Caco-2 (cell line): ENCODE measurements around the gene CX3CR1. TPM values are rescaled to one million over a fixed set of nuclear protein-coding genes. Genes with fewer than 3 reads are reported as not detected.

Source experiments
- BruUV-seq: library from RNA; stranded (reverse); fragments of 400-500 nt; replicated peaks from 2 replicates; lab custom pipeline; 2021; lab: Mats Ljungman, UMichigan
- CTCF ChIA-PET: fragments of 300-600 bp; sonication (Branson Sonifier 250); formaldehyde crosslinking; loops from one replicate; lab custom pipeline; 2022; ENCODE audit warnings: antibody characterized with exemption; lab: Charles Lee
- POLR2A ChIA-PET: fragments of 300-600 bp; sonication (Branson Sonifier 250); formaldehyde crosslinking; loops from one replicate; lab custom pipeline; 2022; ENCODE audit warnings: antibody characterized with exemption; lab: Charles Lee
- DNase-seq, 2 experiments: peaks; one replicate each; pipeline versions ENCODE4 v3.0.0 to v3.0.0-alpha.2; 2020 to 2022
- H3K27me3 ChIP-seq: replicated peaks from 2 replicates; pipeline ENCODE4 v1.6.0; 2011; ENCODE audit warnings: low read length; ENCODE audit not compliant: control insufficient read depth, insufficient read depth
- H3K36me3 ChIP-seq: 2 replicates; pipeline ENCODE4 v1.5.1; 2011; ENCODE audit warnings: low read length; ENCODE audit not compliant: control insufficient read depth, insufficient read depth
- H3K4me1 ChIP-seq: fragments of 250-450 bp; sonication (Bioruptor Pico); 2 replicates; pipeline ENCODE4 v1.5.1; 2020; ENCODE audit warnings: mild to moderate bottlenecking
- H3K4me3 ChIP-seq: 2 replicates; pipeline ENCODE4 v1.5.1; 2011; ENCODE audit warnings: low read depth, mild to moderate bottlenecking, control low read depth, low read length
- H3K9me3 ChIP-seq: fragments of 250-450 bp; sonication (Bioruptor Pico); 2 replicates; pipeline ENCODE4 v1.5.1; 2020; ENCODE audit warnings: mild to moderate bottlenecking, moderate library complexity
- H3K27ac Mint-ChIP-seq: one replicate; pipeline ENCODE4 v1.8.0; 2022; ENCODE audit warnings: mixed read lengths; ENCODE audit not compliant: unreplicated experiment
- H3K27me3 Mint-ChIP-seq: one replicate; pipeline ENCODE4 v1.8.0; 2022; ENCODE audit warnings: mixed read lengths; ENCODE audit not compliant: insufficient read depth, unreplicated experiment
- H3K36me3 Mint-ChIP-seq: one replicate; pipeline ENCODE4 v1.8.0; 2022; ENCODE audit warnings: mild to moderate bottlenecking, mixed read lengths; ENCODE audit not compliant: insufficient read depth, unreplicated experiment
- H3K4me1 Mint-ChIP-seq: one replicate; pipeline ENCODE4 v1.8.0; 2022; ENCODE audit warnings: low read depth, mixed read lengths; ENCODE audit not compliant: unreplicated experiment
- H3K4me3 Mint-ChIP-seq: one replicate; pipeline ENCODE4 v1.8.0; 2022; ENCODE audit warnings: mild to moderate bottlenecking, moderate library complexity, mixed read lengths; ENCODE audit not compliant: unreplicated experiment
- H3K9me3 Mint-ChIP-seq: one replicate; pipeline ENCODE4 v1.8.0; 2022; ENCODE audit warnings: mixed read lengths; ENCODE audit not compliant: unreplicated experiment
- CTCF ChIP-seq, 2 experiments: fragments of 200-600 bp in 1 of 2; IDR thresholded peaks; 1 replicate in 1 of 2; 2 replicates in 1 of 2; pipeline versions ENCODE4 v1.5.1 to v1.8.0; 2011 to 2022; ENCODE audit warnings: antibody characterized with exemption in 1 of 2, control low read depth in 1 of 2, inconsistent platforms in 1 of 2, low read depth in 1 of 2, low read length in 1 of 2, mild to moderate bottlenecking in 1 of 2, moderate library complexity in 1 of 2; ENCODE audit not compliant: insufficient read depth in 1 of 2, severe bottlenecking in 1 of 2, unreplicated experiment in 1 of 2
- intact Hi-C: fragments of 100-400 bp; cut with micrococcal nuclease; formaldehyde crosslinking; loops from one replicate; pipeline ENCODE4 v1.10.0; 2022; ENCODE audit not compliant: unreplicated experiment
- total RNA-seq: library from RNA; stranded (reverse); gene quantifications from 2 replicates; pipeline ENCODE4 v1.2.3, GENCODE V29; 2022

The CX3CR1 gene
- total RNA-seq, 1 experiment from 2014 or later = 0.61 TPM

GRCh38 chr3:39224288-39224687 is 55.5 kb downstream of the CX3CR1 start:
- CTCF ChIA-PET = interaction anchor here (1.0 kb wide), 1 partner anchor 64 kb away, joined by 3 read pairs; no protein-coding TSS in a partner anchor

GRCh38 chr3:39222939-39223338 is 56.9 kb downstream of the CX3CR1 start:
- intact Hi-C loops = no loop called here

More at GRCh38 chr3:39224288-39224687, 55.5 kb downstream of the CX3CR1 start:
- Mint-ChIP-seq H3K4me1 (no peaks in the 10 kb centered on the region), H3K36me3 (peaks cover 5% of the 10 kb centered on the region), H3K4me3 (no peak overlapping the region), H3K27me3 (peaks cover 5% of the 10 kb centered on the region), H3K27ac (no peak overlapping the region), H3K9me3 (no peaks in the 10 kb centered on the region)
- H3K4me1 ChIP-seq = no peaks in the 10 kb centered on the region
- DNase-seq = no peak
- BruUV-seq = no TSS peak
- H3K9me3 ChIP-seq = no peaks in the 10 kb centered on the region
- TF ChIP-seq CTCF (IDR thresholded peaks at IDR 0.05; ENCODE audit: insufficient read depth in 1 of 2, low read depth in 1 of 2, low read length in 1 of 2, severe bottlenecking in 1 of 2, unreplicated experiment in 1 of 2) = no peak
- H3K27me3 ChIP-seq = no peaks in the 10 kb centered on the region
- H3K4me3 ChIP-seq = no peak overlapping the region
- POLR2A ChIA-PET = no interaction called here
- intact Hi-C loops = no loop called here
- H3K36me3 ChIP-seq = no peaks in the 10 kb centered on the region

GRCh38 chr3:39222462-39222861 is 57.4 kb downstream of the CX3CR1 start:
- no peak for TF ChIP-seq CTCF (IDR thresholded peaks at IDR 0.05; ENCODE audit: insufficient read depth in 1 of 2, low read depth in 1 of 2, low read length in 1 of 2, severe bottlenecking in 1 of 2, unreplicated experiment in 1 of 2)
- H3K36me3 ChIP-seq = no peaks in the 10 kb centered on the region
- Mint-ChIP-seq H3K27ac (no peak overlapping the region), H3K4me3 (no peak overlapping the region), H3K27me3 (peaks cover 12% of the 10 kb centered on the region), H3K9me3 (no peaks in the 10 kb centered on the region), H3K36me3 (peaks cover 5% of the 10 kb centered on the region), H3K4me1 (no peaks in the 10 kb centered on the region)
- no peaks in the 10 kb centered on the region for H3K9me3 ChIP-seq
- BruUV-seq = no TSS peak
- no peaks in the 10 kb centered on the region for H3K4me1 ChIP-seq
- no peak for DNase-seq
- ChIA-PET POLR2A (no interaction called here), CTCF (no interaction called here)
- no peaks in the 10 kb centered on the region for H3K27me3 ChIP-seq
- intact Hi-C loops = no loop called here
- no peak overlapping the region for H3K4me3 ChIP-seq

More at GRCh38 chr3:39222939-39223338, 56.9 kb downstream of the CX3CR1 start:
- Mint-ChIP-seq H3K9me3 (no peaks in the 10 kb centered on the region), H3K4me3 (no peak overlapping the region), H3K27me3 (peaks cover 10% of the 10 kb centered on the region), H3K27ac (no peak overlapping the region), H3K36me3 (peaks cover 5% of the 10 kb centered on the region), H3K4me1 (no peaks in the 10 kb centered on the region)
- H3K9me3 ChIP-seq = no peaks in the 10 kb centered on the region
- BruUV-seq = no TSS peak
- ChIA-PET POLR2A (no interaction called here), CTCF (no interaction called here)
- DNase-seq = no peak
- H3K27me3 ChIP-seq = no peaks in the 10 kb centered on the region
- TF ChIP-seq CTCF (IDR thresholded peaks at IDR 0.05; ENCODE audit: insufficient read depth in 1 of 2, low read depth in 1 of 2, low read length in 1 of 2, severe bottlenecking in 1 of 2, unreplicated experiment in 1 of 2) = no peak
- H3K36me3 ChIP-seq = no peaks in the 10 kb centered on the region
- H3K4me3 ChIP-seq = no peak overlapping the region
- H3K4me1 ChIP-seq = no peaks in the 10 kb centered on the region
